Measurements from ENCODE around the gene NEXN. TPM values are rescaled to one million over a fixed set of nuclear protein-coding genes. Genes with fewer than 3 reads are reported as not detected.

Gene NEXN
- total and polyA plus RNA-seq, 2 of the 8 experiments (the other 6 are each of a cell fraction or from before 2014, with no cell fraction given), result 0.20 to 2.9 TPM

DNA sequence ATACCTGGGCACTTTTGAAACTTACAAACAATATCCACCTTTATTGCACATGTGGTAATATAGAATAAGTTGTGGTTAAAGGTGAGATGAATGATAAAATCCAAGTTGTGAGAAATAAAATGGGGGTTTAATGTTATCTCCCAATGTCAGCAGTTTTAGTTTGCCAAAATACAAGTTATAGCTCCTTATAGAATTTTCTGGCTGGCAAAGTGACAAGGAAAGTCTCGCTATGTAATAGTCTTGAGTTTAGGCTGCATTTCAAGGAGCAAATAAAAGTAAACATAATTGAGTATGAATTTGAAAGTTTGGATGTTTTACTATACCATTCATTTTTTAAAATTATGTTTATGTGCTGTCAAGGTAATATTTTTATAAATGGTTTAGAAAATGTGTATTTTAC lies 15.0 kb upstream of the NEXN start (continued):
- TF ChIP-seq EGR1 (IDR thresholded peaks at IDR 0.05; ENCODE audit: borderline replicate concordance, low read depth, low read length), result no peak
- no peak for TF ChIP-seq SIRT6 (IDR thresholded peaks at IDR 0.05; ENCODE audit: low read length)
- TF ChIP-seq SP1 (IDR thresholded peaks at IDR 0.05; ENCODE audit: low read depth, low read length), result no peak
- no peak for TF ChIP-seq POLR2AphosphoS5 (IDR thresholded peaks at IDR 0.05; ENCODE audit: low read depth, low read length)
- no peak for TF ChIP-seq CHD7 (IDR thresholded peaks at IDR 0.05; ENCODE audit: insufficient replicate concordance, low read length)
- no peak for TF ChIP-seq SIX5 (IDR thresholded peaks at IDR 0.05; ENCODE audit: low read depth, low read length)
